Endothelial cell of umbilical vein (primary cell): Measurements from ENCODE around the gene SORCS2. TPM values are rescaled to one million over a fixed set of nuclear protein-coding genes. Genes with fewer than 3 reads are reported as not detected.

ENCODE experiments used
- BruUV-seq: library from RNA; stranded (reverse); fragments of 400-500 nt; replicated peaks from 2 replicates; lab custom pipeline; 2021; lab: Mats Ljungman, UMichigan
- CTCF ChIA-PET: fragments of 300-600, 350-600 bp; sonication (Branson Sonifier 250); formaldehyde crosslinking; loops from one replicate; lab custom pipeline; 2021; ENCODE audit warnings: antibody characterized with exemption, inconsistent platforms; lab: Charles Lee
- POLR2A ChIA-PET: fragments of 300-600, 350-600 bp; sonication (Branson Sonifier 250); formaldehyde crosslinking; loops from one replicate; lab custom pipeline; 2021; ENCODE audit warnings: antibody characterized with exemption, inconsistent platforms; lab: Charles Lee
- DNase-seq: peaks from one replicate; pipeline ENCODE4 v3.0.0-alpha.2; 2011; ENCODE audit warnings: low read depth, low spot score
- FAIRE-seq: peaks from 2 replicates; lab custom pipeline; 2011; peaks lifted over from hg19 to GRCh38; lab: Jason Lieb, UNC
- H2AFZ ChIP-seq: 2 replicates; pipeline ENCODE4 v1.6.0; 2012; ENCODE audit warnings: low read depth, low read length, control low read depth, inconsistent platforms
- H3K27ac ChIP-seq: 2 replicates; pipeline ENCODE4 v1.5.1; 2011; ENCODE audit warnings: low read depth, mild to moderate bottlenecking, control low read depth, low read length, moderate library complexity; ENCODE audit not compliant: insufficient read depth
- H3K27me3 ChIP-seq, 2 experiments: 2 replicates each; pipeline versions ENCODE4 v1.6.0 to v1.6.1; 2011; ENCODE audit warnings: low read length in 2 of 2, mixed read lengths in 1 of 2; ENCODE audit not compliant: control insufficient read depth in 2 of 2, insufficient read depth in 2 of 2
- H3K36me3 ChIP-seq, 2 experiments: 2 replicates in 1 of 2; 3 replicates in 1 of 2; pipeline ENCODE4 v1.5.1; 2011; ENCODE audit warnings: low read length in 2 of 2, mild to moderate bottlenecking in 1 of 2, moderate library complexity in 1 of 2; ENCODE audit not compliant: control insufficient read depth in 2 of 2, insufficient read depth in 2 of 2; ENCODE audit errors: extremely low read depth in 1 of 2
- H3K4me1 ChIP-seq: 3 replicates; pipeline ENCODE4 v1.5.1; 2011; ENCODE audit warnings: mild to moderate bottlenecking, low read length; ENCODE audit not compliant: control insufficient read depth, insufficient read depth; ENCODE audit errors: extremely low read depth
- H3K4me2 ChIP-seq: 2 replicates; pipeline ENCODE4 v1.6.1; 2011; ENCODE audit warnings: low read length, control low read depth, mixed read lengths; ENCODE audit not compliant: insufficient read depth
- H3K4me3 ChIP-seq, 3 experiments: fragments of 200-600 bp in 1 of 3; sonication (generic), shearing (Covaris generic) in 1 of 3; replicated peaks in 1 of 3; 2 replicates each; pipeline ENCODE4 v1.5.1; 2011 to 2016; ENCODE audit warnings: control low read depth in 3 of 3, low read length in 3 of 3, mild to moderate bottlenecking in 2 of 3, inconsistent platforms in 1 of 3, low read depth in 1 of 3, moderate library complexity in 1 of 3; ENCODE audit not compliant: insufficient read depth in 1 of 3
- H3K79me2 ChIP-seq: 2 replicates; pipeline ENCODE4 v1.6.0; 2012; ENCODE audit warnings: low read length, inconsistent platforms; ENCODE audit not compliant: control insufficient read depth, insufficient read depth
- H3K9ac ChIP-seq: replicated peaks from 2 replicates; pipeline ENCODE3; 2011; ENCODE audit warnings: low read length, control low read depth; ENCODE audit not compliant: insufficient read depth; ENCODE audit errors: extremely low read depth
- H3K9me1 ChIP-seq: replicated peaks from 3 replicates; pipeline ENCODE4 v1.6.0; 2011; ENCODE audit warnings: mild to moderate bottlenecking, low read length; ENCODE audit not compliant: control insufficient read depth, insufficient read depth; ENCODE audit errors: extremely low read depth
- H3K9me3 ChIP-seq: replicated peaks from 2 replicates; pipeline ENCODE4 v1.5.1; 2012; ENCODE audit warnings: low read length, inconsistent platforms; ENCODE audit not compliant: control insufficient read depth, insufficient read depth
- H4K20me1 ChIP-seq: replicated peaks from 2 replicates; pipeline ENCODE3; 2011; ENCODE audit warnings: mild to moderate bottlenecking, low read length; ENCODE audit not compliant: control insufficient read depth, insufficient read depth; ENCODE audit errors: extremely low read depth
- CTCF ChIP-seq, 2 donors: IDR thresholded peaks; 1 replicate in 1 of 2; 2 replicates in 1 of 2; pipeline ENCODE4 v1.5.1; 2011; ENCODE audit warnings: low read length in 2 of 2, mild to moderate bottlenecking in 2 of 2, moderate library complexity in 2 of 2, control low read depth in 1 of 2, inconsistent platforms in 1 of 2, low read depth in 1 of 2; ENCODE audit not compliant: insufficient read depth in 1 of 2; ENCODE audit errors: extremely low read depth in 1 of 2
- EZH2 ChIP-seq: IDR thresholded peaks from 2 replicates; pipeline ENCODE4 v1.6.1; 2012; ENCODE audit warnings: borderline replicate concordance, low read depth, mild to moderate bottlenecking, moderate library complexity, low read length, inconsistent platforms; ENCODE audit not compliant: severe bottlenecking
- FOS ChIP-seq: IDR thresholded peaks from 2 replicates; pipeline ENCODE4 v1.6.1; 2011; ENCODE audit warnings: mild to moderate bottlenecking, low read length, moderate library complexity, borderline replicate concordance; ENCODE audit not compliant: insufficient read depth
- GATA2 ChIP-seq: IDR thresholded peaks from 2 replicates; pipeline ENCODE4 v1.7.0; 2011; ENCODE audit warnings: low read depth, mild to moderate bottlenecking, moderate library complexity, mixed read lengths, low read length; ENCODE audit not compliant: insufficient read length, insufficient read depth
- JUN ChIP-seq: IDR thresholded peaks from 2 replicates; pipeline ENCODE4 v1.6.1; 2011; ENCODE audit warnings: borderline replicate concordance, low read depth; ENCODE audit not compliant: insufficient read length, insufficient read depth
- MYC ChIP-seq: IDR thresholded peaks from one replicate; pipeline ENCODE4 v1.6.1; 2011; ENCODE audit warnings: mild to moderate bottlenecking, low read depth, low read length
- POLR2A ChIP-seq: IDR thresholded peaks from 2 replicates; pipeline ENCODE4 v1.6.1; 2012; ENCODE audit warnings: low read depth, mild to moderate bottlenecking, control low read depth, low read length
- POLR2AphosphoS5 ChIP-seq: IDR thresholded peaks from 2 replicates; pipeline ENCODE4 v1.6.1; 2012; ENCODE audit warnings: low read depth, mild to moderate bottlenecking, control low read depth, low read length, moderate library complexity; ENCODE audit not compliant: insufficient read depth
- dilution Hi-C: fragments of 300-500 bp; cut with MboI; formaldehyde crosslinking; loops from one replicate; pipeline ENCODE4 v1.15.0; 2019; ENCODE audit warnings: low sequenced_read_pairs; ENCODE audit not compliant: extremely low pct_ligation_motif_present
- intact Hi-C: fragments of 100-400 bp; cut with micrococcal nuclease; formaldehyde crosslinking; loops from one replicate; pipeline ENCODE4 v1.10.0; 2022
- polyA plus RNA-seq, 4 experiments: library from polyadenylated mRNA; depleted of rRNA in 3 of 4; stranded (reverse) in 3 of 4; unstranded in 1 of 4; fragments of >200 nt; gene quantifications; 2 replicates each; pipeline versions ENCODE4 v1.2.1 to v1.2.3, GENCODE V29; 2011 to 2012; ENCODE audit warnings: missing spikeins in 1 of 4
- total RNA-seq: library from RNA; stranded (reverse); gene quantifications from 2 replicates; pipeline ENCODE4 v1.2.3, GENCODE V29; 2021
- TF ChIP-seq, protein P1 (sequence below): IDR thresholded peaks from 2 replicates; pipeline ENCODE4 v1.6.1; 2011; ENCODE audit not compliant: insufficient read depth, insufficient read length

The SORCS2 gene
- total and polyA plus RNA-seq, 2 donors (not counting 3 experiments of a cell fraction or from before 2014, with no cell fraction given) = not detected

DNA sequence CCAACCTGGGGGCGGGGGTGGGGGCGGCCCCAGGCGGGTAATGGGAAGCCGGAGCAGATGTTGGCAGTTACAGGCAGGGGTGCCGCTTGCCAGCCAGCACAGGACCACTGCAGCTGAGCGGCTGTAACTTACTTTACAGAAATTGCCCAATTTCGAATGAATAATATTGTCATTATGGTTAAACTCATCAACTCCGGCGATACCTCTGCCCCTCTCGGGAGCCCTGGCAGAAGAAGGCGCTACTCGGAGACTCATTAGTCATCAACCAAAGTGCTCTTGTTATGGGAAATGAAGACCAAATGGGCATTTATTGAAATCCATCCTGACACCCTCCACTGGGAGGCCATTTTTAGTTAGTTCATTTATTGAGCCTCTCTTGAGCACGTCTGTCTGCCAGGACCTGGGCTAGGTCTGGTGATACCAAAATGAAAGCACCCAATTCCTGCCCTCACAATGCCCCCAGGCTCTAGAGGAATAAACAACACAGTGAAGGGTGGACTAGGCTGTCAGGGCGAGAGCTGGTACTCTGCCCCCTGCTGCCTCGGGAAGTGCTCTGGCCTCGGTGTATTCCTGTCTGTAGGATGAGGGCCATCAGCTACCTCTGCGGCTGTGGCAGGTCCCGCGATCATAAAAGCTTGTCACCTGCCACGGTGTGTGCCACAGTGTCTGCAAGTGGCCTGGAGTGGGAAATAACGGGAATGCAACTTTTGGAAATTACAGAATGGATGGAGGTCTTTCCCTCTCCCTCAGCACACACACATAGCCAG, 401.5 kb downstream of the SORCS2 start:
- Histone ChIP-seq H3K9me1 (no peaks in the 10 kb centered on the region), H4K20me1 (no peaks in the 10 kb centered on the region), H2AFZ (no peak overlapping the region), H3K4me1 (no peaks in the 10 kb centered on the region), H3K9ac (no peak overlapping the region), H3K9me3 (no peaks in the 10 kb centered on the region), H3K79me2 (no peaks in the 10 kb centered on the region), H3K4me2 (no peak overlapping the region), H3K27ac (no peak overlapping the region), H3K36me3 (no peaks in the 10 kb centered on the region), H3K27me3 (no peaks in the 10 kb centered on the region), H3K4me3 (no peak overlapping the region)
- dilution Hi-C loops (no loop called here), intact Hi-C loops (no loop called here)
- ChIA-PET CTCF (no interaction called here), POLR2A (no interaction called here)
- no peak for FAIRE-seq
- no peak for DNase-seq
- TF ChIP-seq GATA2 (no peak), POLR2A (no peak), MYC (no peak), EZH2 (no peak), JUN (no peak), CTCF (IDR thresholded peaks at IDR 0.05; ENCODE audit: extremely low read depth in 1 of 2, insufficient read depth in 1 of 2, low read depth in 1 of 2, low read length in 2 of 2) (no peak), FOS (no peak), POLR2AphosphoS5 (no peak)
- TF ChIP-seq, protein P1, sequence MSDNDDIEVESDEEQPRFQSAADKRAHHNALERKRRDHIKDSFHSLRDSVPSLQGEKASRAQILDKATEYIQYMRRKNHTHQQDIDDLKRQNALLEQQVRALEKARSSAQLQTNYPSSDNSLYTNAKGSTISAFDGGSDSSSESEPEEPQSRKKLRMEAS = no peak
- no TSS peak for BruUV-seq
